Endodermal cell (in vitro differentiated cells): ENCODE measurements around the gene FGD3. TPM values are rescaled to one million over a fixed set of nuclear protein-coding genes. Genes with fewer than 3 reads are reported as not detected.
A peak's percentile ranks its signal among the peaks of the same experiment; 100 is the strongest.

Source experiments
- DNase-seq: peaks from one replicate; pipeline ENCODE4 v3.0.0-alpha.2; 2017
- H3K27ac ChIP-seq: 2 replicates; pipeline ENCODE4 v1.5.1; 2013; ENCODE audit warnings: mild to moderate bottlenecking, low read depth, low read length, moderate library complexity
- H3K27me3 ChIP-seq: 2 replicates; pipeline ENCODE4 v1.6.1; 2013; ENCODE audit warnings: mild to moderate bottlenecking, low read length, moderate library complexity; ENCODE audit not compliant: insufficient read depth, control insufficient read depth, poor library complexity, severe bottlenecking
- H3K36me3 ChIP-seq: 2 replicates; pipeline ENCODE4 v1.7.0; 2013; ENCODE audit warnings: mild to moderate bottlenecking, low read length, moderate library complexity; ENCODE audit not compliant: control insufficient read depth, insufficient read depth
- H3K4me1 ChIP-seq: one replicate; pipeline ENCODE4 v1.7.0; 2013; ENCODE audit warnings: low read length; ENCODE audit not compliant: control insufficient read depth, insufficient read depth
- H3K4me3 ChIP-seq: 2 replicates; pipeline ENCODE4 v1.5.1; 2013; ENCODE audit warnings: mild to moderate bottlenecking, low read length, moderate library complexity
- H3K9ac ChIP-seq: 2 replicates; pipeline ENCODE4 v1.6.1; 2013; ENCODE audit warnings: mild to moderate bottlenecking, low read length, moderate library complexity; ENCODE audit not compliant: poor library complexity, severe bottlenecking; ENCODE audit errors: extremely low read depth
- H3K9me3 ChIP-seq: 2 replicates; pipeline ENCODE4 v1.6.1; 2013; ENCODE audit warnings: mild to moderate bottlenecking, low read length, moderate library complexity; ENCODE audit not compliant: control insufficient read depth
- H3K27ac Mint-ChIP-seq: 2 replicates; pipeline ENCODE4 v1.8.0; 2020; ENCODE audit warnings: mixed read lengths
- H3K27me3 Mint-ChIP-seq: 2 replicates; pipeline ENCODE4 v1.8.0; 2021; ENCODE audit warnings: mild to moderate bottlenecking, mixed read lengths; ENCODE audit not compliant: insufficient read depth
- H3K36me3 Mint-ChIP-seq: 2 replicates; pipeline ENCODE4 v1.8.0; 2020; ENCODE audit warnings: low read depth, mixed read lengths
- H3K4me1 Mint-ChIP-seq: 2 replicates; pipeline ENCODE4 v1.8.0; 2020; ENCODE audit warnings: mixed read lengths
- H3K4me3 Mint-ChIP-seq: 2 replicates; pipeline ENCODE4 v1.8.0; 2020; ENCODE audit warnings: mild to moderate bottlenecking, moderate library complexity, mixed read lengths
- H3K9me3 Mint-ChIP-seq: 2 replicates; pipeline ENCODE4 v1.8.0; 2020; ENCODE audit warnings: mild to moderate bottlenecking, mixed read lengths
- CTCF ChIP-seq: fragments of 200-600 bp; sonication (generic); conservative IDR thresholded peaks from 2 replicates; pipeline ENCODE4 v1.5.0; 2021; ENCODE audit warnings: antibody characterized with exemption, mild to moderate bottlenecking
- WGBS, 2 experiments: methylation state at CpG; one replicate each; pipeline versions ENCODE4 v1.1.5 to v1.1.7; 2013; ENCODE audit warnings: missing lambda C conversion rate in 2 of 2, mixed read lengths in 1 of 2; ENCODE audit not compliant: insufficient coverage in 1 of 2, insufficient read length in 1 of 2; 5-methylcytosine and 5-hydroxymethylcytosine counted together
- total RNA-seq, 2 donors: library from RNA; stranded (reverse); fragmentation: NEBNext Ultra II Directional in 1 of 2; extraction: Animal tissue kit (Norgen Biotek cat#: 25700) in 1 of 2; gene quantifications; 2 replicates in 1 of 2; 3 replicates in 1 of 2; pipeline ENCODE4 v1.2.1, GENCODE V29; 2021

FGD3 gene
- total RNA-seq, 2 donors from 2014 or later, result 1.4 to 1.9 TPM

GRCh38 chr9:92948038-92948534, 763 bp downstream of the FGD3 start:
- H3K9me3 Mint-ChIP-seq, result peaks cover 23% of the 10 kb centered on the region
- no peak overlapping the region for H3K27ac Mint-ChIP-seq
- H3K9ac ChIP-seq, result no peak overlapping the region
- peak overlapping the region; percentile 38 for H3K27ac ChIP-seq
- TF ChIP-seq CTCF, result no peak
- H3K4me3 ChIP-seq, result no peak overlapping the region
- H3K36me3 Mint-ChIP-seq, result peaks cover 6% of the 10 kb centered on the region
- H3K4me1 Mint-ChIP-seq, result peaks cover 5% of the 10 kb centered on the region
- no peaks in the 10 kb centered on the region for H3K27me3 ChIP-seq
- no peak for DNase-seq
- H3K27me3 Mint-ChIP-seq, result peaks cover 14% of the 10 kb centered on the region
- H3K4me1 ChIP-seq, result no peaks in the 10 kb centered on the region
- H3K4me3 Mint-ChIP-seq, result peak overlapping the region; percentile 64
- WGBS, 2 experiments, result 87 to 92% methylated on average over 7 to 12 of the region's 12 CpGs
- H3K9me3 ChIP-seq, result peaks cover 19% of the 10 kb centered on the region
- H3K36me3 ChIP-seq, result no peaks in the 10 kb centered on the region

DNA sequence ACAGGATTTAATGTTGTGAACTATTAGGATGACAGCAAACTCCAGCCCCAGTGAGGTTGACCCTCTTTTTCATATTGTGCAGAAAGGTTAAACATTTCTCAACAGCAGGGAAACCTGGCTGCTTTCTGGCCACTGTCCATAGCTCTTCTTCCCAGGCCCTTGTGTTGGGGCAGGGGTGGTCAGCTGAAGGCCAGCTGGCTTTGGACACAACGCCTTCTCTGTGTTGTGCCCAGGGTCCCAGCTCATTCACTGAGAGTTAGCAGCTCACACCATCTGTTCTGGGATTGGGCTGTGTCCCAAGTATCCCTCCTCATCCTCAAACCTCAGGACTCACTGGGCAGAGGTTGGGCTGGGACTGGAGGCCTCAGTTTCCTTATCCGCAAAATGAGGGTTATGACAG, 1.3 kb downstream of the FGD3 start:
- Mint-ChIP-seq H3K27me3 (peaks cover 14% of the 10 kb centered on the region), H3K27ac (no peak overlapping the region), H3K9me3 (peaks cover 23% of the 10 kb centered on the region), H3K36me3 (peaks cover 6% of the 10 kb centered on the region), H3K4me1 (peaks cover 5% of the 10 kb centered on the region), H3K4me3 (no peak overlapping the region)
- WGBS, 2 experiments, result 89 to 100% methylated on average over 1 to 2 of the region's 2 CpGs
- Histone ChIP-seq H3K27me3 (no peaks in the 10 kb centered on the region), H3K27ac (no peak overlapping the region), H3K4me1 (no peaks in the 10 kb centered on the region), H3K9ac (no peak overlapping the region), H3K9me3 (peaks cover 19% of the 10 kb centered on the region), H3K4me3 (no peak overlapping the region), H3K36me3 (no peaks in the 10 kb centered on the region)
- no peak for TF ChIP-seq CTCF
- no peak for DNase-seq

GRCh38 chr9:92949266-92949982, 2.1 kb downstream of the FGD3 start:
- peaks cover 6% of the 10 kb centered on the region for H3K36me3 Mint-ChIP-seq
- H3K27me3 ChIP-seq, result no peaks in the 10 kb centered on the region
- H3K4me1 ChIP-seq, result no peaks in the 10 kb centered on the region
- no peak for TF ChIP-seq CTCF
- H3K9me3 ChIP-seq, result peaks cover 19% of the 10 kb centered on the region
- 94 to 100% methylated on average over 6 to 11 of the region's 11 CpGs for whole genome bisulfite sequencing, 2 experiments
- H3K27me3 Mint-ChIP-seq, result peaks cover 14% of the 10 kb centered on the region
- H3K36me3 ChIP-seq, result no peaks in the 10 kb centered on the region
- no peak overlapping the region for H3K4me3 Mint-ChIP-seq
- H3K27ac Mint-ChIP-seq, result no peak overlapping the region
- H3K4me1 Mint-ChIP-seq, result peaks cover 5% of the 10 kb centered on the region
- no peak overlapping the region for H3K9ac ChIP-seq
- no peak overlapping the region for H3K4me3 ChIP-seq
- DNase-seq, result no peak
- H3K27ac ChIP-seq, result no peak overlapping the region
- peaks cover 21% of the 10 kb centered on the region for H3K9me3 Mint-ChIP-seq
